HG02610 (cell line): ENCODE measurements around the gene STK39.

Source experiments
- ATAC-seq: cut with Tn5 transposase; IDR thresholded peaks from one replicate; pipeline ENCODE4 v1.9.1; 2021; ENCODE audit warnings: mild to moderate bottlenecking, moderate library complexity; ENCODE audit not compliant: unreplicated experiment

The STK39 gene

DNA sequence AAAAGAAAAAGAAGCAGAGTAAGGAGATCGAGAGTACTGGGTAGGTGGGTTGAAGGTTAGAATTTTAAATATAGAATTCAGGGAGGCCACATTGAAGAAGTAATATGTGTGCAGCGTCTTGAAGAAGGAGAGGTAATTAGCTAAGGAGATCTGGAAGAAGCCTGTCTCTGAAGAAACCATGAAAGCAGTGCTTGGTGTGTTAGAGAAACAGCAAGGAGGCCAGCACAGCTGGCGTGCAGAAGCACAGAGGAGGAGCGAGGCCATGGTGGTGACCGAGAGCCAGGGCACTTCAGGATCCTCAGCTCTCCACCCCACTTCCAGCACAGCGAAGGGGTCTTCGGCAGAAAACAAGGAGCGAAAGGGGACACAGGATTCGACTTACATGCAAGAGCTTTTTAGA is 305.8 kb downstream of the STK39 start:
- ATAC-seq, result no peak

- no peak for ATAC-seq
Measured at GRCh38 chr2:167940734-167941507, 306.5 kb downstream of the STK39 start.

DNA sequence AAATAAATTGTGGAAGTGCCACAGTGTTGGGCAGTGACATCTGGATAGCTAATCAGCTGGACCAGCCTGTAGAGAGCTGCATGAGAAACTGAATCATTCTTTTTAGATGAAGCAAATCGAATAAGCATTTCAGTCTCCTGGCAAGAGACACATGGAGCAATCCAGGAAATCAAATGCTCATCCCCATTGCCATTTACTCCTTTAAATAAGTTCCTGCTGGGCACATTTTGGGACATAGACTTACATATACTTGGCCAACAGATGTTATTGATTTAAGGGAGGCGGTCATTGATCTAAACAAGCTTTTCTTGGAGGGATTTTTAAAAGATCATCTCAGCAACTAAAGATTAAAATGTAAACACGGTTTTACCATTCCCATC is 307.1 kb downstream of the STK39 start:
- no peak for ATAC-seq

- ATAC-seq, result no peak
Measured at GRCh38 chr2:167939514-167940345, 307.7 kb downstream of the STK39 start.

DNA sequence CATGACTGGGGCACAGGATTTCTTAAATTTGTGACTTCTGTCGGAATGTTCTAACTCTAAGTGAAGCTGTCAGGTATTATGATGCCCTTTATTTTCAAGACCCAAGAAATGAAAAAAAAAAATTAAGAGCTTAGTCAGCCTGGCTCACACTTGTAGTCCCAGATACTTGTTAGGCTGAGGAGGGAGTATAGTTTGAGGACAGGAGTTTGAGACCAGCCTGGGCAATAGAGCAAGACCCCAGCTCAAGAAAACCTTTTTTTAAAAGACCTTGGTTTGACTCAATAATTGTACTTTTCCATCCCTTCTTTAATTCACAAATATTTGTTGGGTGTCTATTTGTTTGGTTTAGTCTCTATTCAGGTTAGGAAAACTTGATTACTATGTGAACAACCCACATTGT is 310.0 kb downstream of the STK39 start:
- ATAC-seq, result no peak

DNA sequence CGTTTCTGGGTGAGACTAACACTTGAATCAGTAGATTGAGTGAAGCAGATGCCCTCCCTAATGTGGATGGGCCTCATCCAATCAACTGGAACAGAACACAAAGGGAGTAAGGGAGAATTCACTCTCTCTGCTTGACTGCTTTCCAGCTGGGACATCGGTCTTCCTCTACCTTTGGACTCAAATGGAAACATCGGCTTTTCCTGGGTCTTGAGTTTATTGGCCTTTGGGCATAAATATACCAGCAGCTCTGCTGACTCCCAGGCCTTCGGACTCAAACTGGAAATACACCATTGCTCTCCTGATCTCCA is 311.6 kb downstream of the STK39 start:
- ATAC-seq, result no peak

GRCh38 chr2:167933097-167933814 is 314.1 kb downstream of the STK39 start:
- no peak for ATAC-seq

GRCh38 chr2:167932123-167932693 is 315.2 kb downstream of the STK39 start:
- no peak for ATAC-seq

- no peak for ATAC-seq
Measured at GRCh38 chr2:167929484-167929883, 317.9 kb downstream of the STK39 start.

DNA sequence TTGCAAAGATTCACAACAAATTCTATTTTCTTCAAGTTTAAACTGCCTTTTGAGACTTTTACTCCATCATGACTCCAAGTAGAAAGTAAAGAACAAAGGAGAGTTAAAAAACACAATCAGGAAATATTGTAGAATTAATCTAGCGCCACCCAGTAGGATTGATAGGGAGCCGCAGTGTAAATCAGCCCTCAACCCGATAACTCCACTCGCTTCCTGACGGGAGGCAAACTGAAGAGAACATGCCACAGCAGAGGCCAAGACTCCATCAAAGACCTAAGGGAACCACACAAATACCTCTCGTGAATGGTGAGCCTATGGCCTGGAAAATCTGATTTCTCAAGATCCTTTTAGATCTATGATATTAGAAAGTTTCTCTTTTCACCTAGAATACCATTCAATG is 319.0 kb downstream of the STK39 start:
- ATAC-seq, result no peak

DNA sequence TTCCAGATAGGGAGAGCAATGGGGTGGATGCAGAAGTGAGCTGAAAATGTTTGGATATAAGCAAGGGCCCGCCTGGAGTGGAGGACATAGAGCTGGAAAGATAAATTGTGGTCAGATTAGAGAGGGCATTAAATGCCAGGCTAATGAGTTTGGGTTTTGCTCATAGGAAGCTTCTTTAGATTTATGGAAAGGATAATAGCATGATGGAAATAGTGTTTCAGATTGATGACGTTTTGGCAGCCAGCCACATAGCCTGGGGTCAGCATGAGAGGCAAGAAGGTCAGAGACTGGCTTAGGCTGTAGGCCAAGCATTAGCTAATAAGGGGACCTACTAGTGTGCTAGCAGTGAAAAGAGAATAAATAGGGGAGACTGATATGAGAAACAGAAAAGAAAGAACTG is 321.6 kb downstream of the STK39 start:
- no peak for ATAC-seq

DNA sequence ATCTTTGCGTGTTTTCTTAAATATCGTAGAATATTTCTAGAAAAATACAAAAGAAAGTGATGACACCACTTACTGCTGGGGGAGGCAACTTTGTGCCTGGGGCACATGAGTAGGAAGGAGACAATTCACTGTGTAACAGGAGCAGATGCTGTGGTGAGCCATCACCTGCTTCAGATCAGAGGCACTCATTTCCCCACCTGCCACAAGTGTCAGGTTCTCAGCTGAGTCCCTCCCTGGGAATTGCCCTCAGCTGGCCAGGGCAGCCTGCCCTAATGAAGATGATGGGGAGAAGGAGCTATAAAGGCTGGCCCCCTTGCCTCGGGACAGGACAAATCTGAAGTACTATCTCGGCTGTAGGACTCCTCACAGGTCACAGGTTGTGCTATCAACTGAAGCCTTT is 322.8 kb downstream of the STK39 start:
- no peak for ATAC-seq

- ATAC-seq, result no peak
Measured at GRCh38 chr2:167916756-167917155, 330.6 kb downstream of the STK39 start.

DNA sequence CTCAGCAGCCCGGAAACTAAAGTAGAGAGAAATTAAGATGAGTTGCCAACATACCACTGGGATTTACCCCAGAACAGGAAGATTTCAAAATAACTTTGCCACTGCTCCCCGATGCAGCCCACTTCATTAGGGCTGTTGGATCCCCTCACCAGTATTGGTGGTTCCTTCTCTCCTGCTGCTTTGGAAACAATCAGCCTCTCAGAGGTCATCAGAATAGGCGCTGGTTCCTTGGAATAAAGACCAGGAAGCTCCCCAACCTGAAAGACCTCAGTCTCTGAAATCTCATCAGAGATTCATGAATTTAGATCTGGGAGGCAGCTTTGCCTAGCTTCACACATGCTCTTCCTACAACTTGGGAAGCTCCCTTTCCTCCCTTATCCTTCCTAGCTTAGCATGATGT is 332.4 kb downstream of the STK39 start:
- ATAC-seq, result no peak

- no peak for ATAC-seq
Measured at GRCh38 chr2:167908786-167909185, 338.6 kb downstream of the STK39 start.

DNA sequence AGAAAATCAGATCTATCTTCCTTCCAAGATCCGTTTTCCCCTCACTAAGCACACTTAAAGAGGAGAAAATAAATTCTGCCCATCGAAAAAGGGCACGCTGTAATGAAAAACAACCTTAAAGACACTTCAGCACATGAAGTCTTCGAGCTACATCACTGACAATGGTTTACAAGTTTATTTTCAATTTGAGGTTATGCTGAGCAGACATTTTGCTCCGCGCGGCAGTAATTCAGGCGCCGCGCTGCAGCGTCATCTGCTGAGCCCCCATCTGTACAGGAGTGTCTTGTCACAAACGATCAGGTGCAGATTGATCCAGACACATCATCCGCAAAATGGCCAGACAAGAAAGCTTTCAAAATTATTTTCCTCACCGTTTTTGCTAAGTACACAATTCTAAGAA is 341.7 kb downstream of the STK39 start:
- ATAC-seq, result no peak
